Measurements from ENCODE around the gene MGAT4C.

DNA sequence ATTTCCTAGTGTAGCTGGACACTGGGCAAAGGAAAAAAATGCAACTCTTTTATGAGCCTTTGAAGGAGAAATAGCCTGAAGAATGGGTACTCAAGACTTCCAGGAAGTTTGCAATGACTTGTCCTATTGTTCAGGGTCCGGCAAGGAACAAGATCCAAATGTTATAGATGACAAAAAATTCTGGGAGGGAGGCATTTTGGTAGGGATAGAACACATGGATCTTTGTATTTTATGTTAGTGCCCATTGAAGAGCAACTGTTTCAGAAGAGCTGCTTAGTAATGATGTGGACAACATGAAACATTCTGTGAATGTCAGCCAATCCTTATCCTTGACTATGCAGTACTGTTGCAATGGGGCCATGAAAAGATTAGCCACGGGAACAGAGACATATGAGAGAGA is 138.0 kb downstream of the MGAT4C start:
- no peak for TF ChIP-seq EZH2 (IDR thresholded peaks at IDR 0.05; ENCODE audit: low read depth, low read length, severe bottlenecking)
- no peak for TF ChIP-seq RNF2 (IDR thresholded peaks at IDR 0.05; ENCODE audit: borderline replicate concordance, low read depth, low read length, missing control alignments, poor library complexity, severe bottlenecking)
- TF ChIP-seq, protein P1, sequence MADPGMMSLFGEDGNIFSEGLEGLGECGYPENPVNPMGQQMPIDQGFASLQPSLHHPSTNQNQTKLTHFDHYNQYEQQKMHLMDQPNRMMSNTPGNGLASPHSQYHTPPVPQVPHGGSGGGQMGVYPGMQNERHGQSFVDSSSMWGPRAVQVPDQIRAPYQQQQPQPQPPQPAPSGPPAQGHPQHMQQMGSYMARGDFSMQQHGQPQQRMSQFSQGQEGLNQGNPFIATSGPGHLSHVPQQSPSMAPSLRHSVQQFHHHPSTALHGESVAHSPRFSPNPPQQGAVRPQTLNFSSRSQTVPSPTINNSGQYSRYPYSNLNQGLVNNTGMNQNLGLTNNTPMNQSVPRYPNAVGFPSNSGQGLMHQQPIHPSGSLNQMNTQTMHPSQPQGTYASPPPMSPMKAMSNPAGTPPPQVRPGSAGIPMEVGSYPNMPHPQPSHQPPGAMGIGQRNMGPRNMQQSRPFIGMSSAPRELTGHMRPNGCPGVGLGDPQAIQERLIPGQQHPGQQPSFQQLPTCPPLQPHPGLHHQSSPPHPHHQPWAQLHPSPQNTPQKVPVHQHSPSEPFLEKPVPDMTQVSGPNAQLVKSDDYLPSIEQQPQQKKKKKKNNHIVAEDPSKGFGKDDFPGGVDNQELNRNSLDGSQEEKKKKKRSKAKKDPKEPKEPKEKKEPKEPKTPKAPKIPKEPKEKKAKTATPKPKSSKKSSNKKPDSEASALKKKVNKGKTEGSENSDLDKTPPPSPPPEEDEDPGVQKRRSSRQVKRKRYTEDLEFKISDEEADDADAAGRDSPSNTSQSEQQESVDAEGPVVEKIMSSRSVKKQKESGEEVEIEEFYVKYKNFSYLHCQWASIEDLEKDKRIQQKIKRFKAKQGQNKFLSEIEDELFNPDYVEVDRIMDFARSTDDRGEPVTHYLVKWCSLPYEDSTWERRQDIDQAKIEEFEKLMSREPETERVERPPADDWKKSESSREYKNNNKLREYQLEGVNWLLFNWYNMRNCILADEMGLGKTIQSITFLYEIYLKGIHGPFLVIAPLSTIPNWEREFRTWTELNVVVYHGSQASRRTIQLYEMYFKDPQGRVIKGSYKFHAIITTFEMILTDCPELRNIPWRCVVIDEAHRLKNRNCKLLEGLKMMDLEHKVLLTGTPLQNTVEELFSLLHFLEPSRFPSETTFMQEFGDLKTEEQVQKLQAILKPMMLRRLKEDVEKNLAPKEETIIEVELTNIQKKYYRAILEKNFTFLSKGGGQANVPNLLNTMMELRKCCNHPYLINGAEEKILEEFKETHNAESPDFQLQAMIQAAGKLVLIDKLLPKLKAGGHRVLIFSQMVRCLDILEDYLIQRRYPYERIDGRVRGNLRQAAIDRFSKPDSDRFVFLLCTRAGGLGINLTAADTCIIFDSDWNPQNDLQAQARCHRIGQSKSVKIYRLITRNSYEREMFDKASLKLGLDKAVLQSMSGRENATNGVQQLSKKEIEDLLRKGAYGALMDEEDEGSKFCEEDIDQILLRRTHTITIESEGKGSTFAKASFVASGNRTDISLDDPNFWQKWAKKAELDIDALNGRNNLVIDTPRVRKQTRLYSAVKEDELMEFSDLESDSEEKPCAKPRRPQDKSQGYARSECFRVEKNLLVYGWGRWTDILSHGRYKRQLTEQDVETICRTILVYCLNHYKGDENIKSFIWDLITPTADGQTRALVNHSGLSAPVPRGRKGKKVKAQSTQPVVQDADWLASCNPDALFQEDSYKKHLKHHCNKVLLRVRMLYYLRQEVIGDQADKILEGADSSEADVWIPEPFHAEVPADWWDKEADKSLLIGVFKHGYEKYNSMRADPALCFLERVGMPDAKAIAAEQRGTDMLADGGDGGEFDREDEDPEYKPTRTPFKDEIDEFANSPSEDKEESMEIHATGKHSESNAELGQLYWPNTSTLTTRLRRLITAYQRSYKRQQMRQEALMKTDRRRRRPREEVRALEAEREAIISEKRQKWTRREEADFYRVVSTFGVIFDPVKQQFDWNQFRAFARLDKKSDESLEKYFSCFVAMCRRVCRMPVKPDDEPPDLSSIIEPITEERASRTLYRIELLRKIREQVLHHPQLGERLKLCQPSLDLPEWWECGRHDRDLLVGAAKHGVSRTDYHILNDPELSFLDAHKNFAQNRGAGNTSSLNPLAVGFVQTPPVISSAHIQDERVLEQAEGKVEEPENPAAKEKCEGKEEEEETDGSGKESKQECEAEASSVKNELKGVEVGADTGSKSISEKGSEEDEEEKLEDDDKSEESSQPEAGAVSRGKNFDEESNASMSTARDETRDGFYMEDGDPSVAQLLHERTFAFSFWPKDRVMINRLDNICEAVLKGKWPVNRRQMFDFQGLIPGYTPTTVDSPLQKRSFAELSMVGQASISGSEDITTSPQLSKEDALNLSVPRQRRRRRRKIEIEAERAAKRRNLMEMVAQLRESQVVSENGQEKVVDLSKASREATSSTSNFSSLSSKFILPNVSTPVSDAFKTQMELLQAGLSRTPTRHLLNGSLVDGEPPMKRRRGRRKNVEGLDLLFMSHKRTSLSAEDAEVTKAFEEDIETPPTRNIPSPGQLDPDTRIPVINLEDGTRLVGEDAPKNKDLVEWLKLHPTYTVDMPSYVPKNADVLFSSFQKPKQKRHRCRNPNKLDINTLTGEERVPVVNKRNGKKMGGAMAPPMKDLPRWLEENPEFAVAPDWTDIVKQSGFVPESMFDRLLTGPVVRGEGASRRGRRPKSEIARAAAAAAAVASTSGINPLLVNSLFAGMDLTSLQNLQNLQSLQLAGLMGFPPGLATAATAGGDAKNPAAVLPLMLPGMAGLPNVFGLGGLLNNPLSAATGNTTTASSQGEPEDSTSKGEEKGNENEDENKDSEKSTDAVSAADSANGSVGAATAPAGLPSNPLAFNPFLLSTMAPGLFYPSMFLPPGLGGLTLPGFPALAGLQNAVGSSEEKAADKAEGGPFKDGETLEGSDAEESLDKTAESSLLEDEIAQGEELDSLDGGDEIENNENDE (IDR thresholded peaks at IDR 0.05; ENCODE audit: insufficient replicate concordance, low read length) = no peak
- TF ChIP-seq KDM5A (IDR thresholded peaks at IDR 0.05; ENCODE audit: low read length) = no peak
- no peak for TF ChIP-seq POLR2A (IDR thresholded peaks at IDR 0.05; ENCODE audit: control extremely low read depth in 1 of 2, low read depth in 2 of 2, low read length in 2 of 2)
- no peak for TF ChIP-seq HDAC2 (IDR thresholded peaks at IDR 0.05; ENCODE audit: borderline replicate concordance in 1 of 2, low read depth in 2 of 2, low read length in 2 of 2)
- TF ChIP-seq, protein P2, sequence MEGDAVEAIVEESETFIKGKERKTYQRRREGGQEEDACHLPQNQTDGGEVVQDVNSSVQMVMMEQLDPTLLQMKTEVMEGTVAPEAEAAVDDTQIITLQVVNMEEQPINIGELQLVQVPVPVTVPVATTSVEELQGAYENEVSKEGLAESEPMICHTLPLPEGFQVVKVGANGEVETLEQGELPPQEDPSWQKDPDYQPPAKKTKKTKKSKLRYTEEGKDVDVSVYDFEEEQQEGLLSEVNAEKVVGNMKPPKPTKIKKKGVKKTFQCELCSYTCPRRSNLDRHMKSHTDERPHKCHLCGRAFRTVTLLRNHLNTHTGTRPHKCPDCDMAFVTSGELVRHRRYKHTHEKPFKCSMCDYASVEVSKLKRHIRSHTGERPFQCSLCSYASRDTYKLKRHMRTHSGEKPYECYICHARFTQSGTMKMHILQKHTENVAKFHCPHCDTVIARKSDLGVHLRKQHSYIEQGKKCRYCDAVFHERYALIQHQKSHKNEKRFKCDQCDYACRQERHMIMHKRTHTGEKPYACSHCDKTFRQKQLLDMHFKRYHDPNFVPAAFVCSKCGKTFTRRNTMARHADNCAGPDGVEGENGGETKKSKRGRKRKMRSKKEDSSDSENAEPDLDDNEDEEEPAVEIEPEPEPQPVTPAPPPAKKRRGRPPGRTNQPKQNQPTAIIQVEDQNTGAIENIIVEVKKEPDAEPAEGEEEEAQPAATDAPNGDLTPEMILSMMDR (IDR thresholded peaks at IDR 0.05; ENCODE audit: control extremely low read depth in 1 of 3, insufficient read depth in 1 of 3, low read depth in 1 of 3, low read length in 3 of 3) = no peak
- no peak for TF ChIP-seq EP300 (IDR thresholded peaks at IDR 0.05; ENCODE audit: borderline replicate concordance in 1 of 2, low read depth in 2 of 2, low read length in 2 of 2)
- TF ChIP-seq, protein P3, sequence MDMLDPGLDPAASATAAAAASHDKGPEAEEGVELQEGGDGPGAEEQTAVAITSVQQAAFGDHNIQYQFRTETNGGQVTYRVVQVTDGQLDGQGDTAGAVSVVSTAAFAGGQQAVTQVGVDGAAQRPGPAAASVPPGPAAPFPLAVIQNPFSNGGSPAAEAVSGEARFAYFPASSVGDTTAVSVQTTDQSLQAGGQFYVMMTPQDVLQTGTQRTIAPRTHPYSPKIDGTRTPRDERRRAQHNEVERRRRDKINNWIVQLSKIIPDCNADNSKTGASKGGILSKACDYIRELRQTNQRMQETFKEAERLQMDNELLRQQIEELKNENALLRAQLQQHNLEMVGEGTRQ (IDR thresholded peaks at IDR 0.05; ENCODE audit: low read length) = no peak
- TF ChIP-seq CEBPB (IDR thresholded peaks at IDR 0.05; ENCODE audit: low read depth, low read length) = no peak
- TF ChIP-seq CBX5 (IDR thresholded peaks at IDR 0.05; ENCODE audit: low read depth, low read length) = no peak
- TF ChIP-seq JUND (IDR thresholded peaks at IDR 0.05; ENCODE audit: low read length) = no peak

Data from H1 (cell line).